ENCODE results near the gene DBH.

DBH gene

GRCh38 chr9:133607976-133608375 is 28.2 kb upstream of the DBH start:
- Histone ChIP-seq H3K9me3 (ENCODE audit: insufficient read depth, low read length) (no peaks in the 10 kb centered on the region), H3K9ac (ENCODE audit: low read length) (no peak overlapping the region), H3K27ac (ENCODE audit: low read depth, low read length) (no peak overlapping the region), H3K27me3 (ENCODE audit: low read length) (no peaks in the 10 kb centered on the region), H2AFZ (ENCODE audit: low read depth, low read length, severe bottlenecking) (no peak overlapping the region), H3K4me2 (ENCODE audit: low read depth, low read length, poor library complexity, severe bottlenecking) (no peak overlapping the region), H3K9me2 (replicated peaks; ENCODE audit: insufficient read depth, low read length) (no peaks in the 10 kb centered on the region), H3F3A (ENCODE audit: insufficient read depth) (no peaks in the 10 kb centered on the region), H4K20me1 (ENCODE audit: low read depth, low read length) (no peaks in the 10 kb centered on the region), H3K4me3 (ENCODE audit: insufficient read depth, low read length, poor library complexity, severe bottlenecking) (no peak overlapping the region), H3K36me3 (ENCODE audit: low read length) (no peaks in the 10 kb centered on the region), H3K79me2 (ENCODE audit: insufficient read depth, low read length) (no peaks in the 10 kb centered on the region)
- TF ChIP-seq CTCF (IDR thresholded peaks at IDR 0.05; ENCODE audit: insufficient read depth, low read length, poor library complexity, severe bottlenecking) (no peak), EZH2phosphoT487 (conservative IDR thresholded peaks at IDR 0.05; ENCODE audit: low read length) (no peak)

DNA sequence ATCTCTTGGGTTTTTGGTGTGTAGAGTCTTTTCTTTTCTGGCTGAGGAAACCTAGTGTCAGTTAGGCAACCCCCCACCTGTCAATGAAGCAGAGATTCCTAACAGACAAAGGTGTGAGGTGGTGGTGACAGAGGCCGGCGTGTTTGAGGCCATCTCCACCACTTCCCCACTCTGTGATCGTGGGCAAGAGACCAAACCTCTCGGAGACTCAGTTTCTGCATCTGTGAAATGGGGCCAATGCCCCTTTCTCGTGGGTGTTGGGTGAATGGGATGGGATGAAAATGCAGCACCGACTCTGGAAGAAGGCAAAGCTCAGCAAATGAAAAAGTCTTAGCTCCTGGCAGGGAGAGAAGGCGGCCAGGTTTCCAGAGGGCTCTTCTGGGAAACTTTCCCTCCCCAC is 27.8 kb upstream of the DBH start:
- Histone ChIP-seq H3F3A (ENCODE audit: insufficient read depth) (no peaks in the 10 kb centered on the region), H2AFZ (ENCODE audit: low read depth, low read length, severe bottlenecking) (no peak overlapping the region), H3K79me2 (ENCODE audit: insufficient read depth, low read length) (no peaks in the 10 kb centered on the region), H4K20me1 (ENCODE audit: low read depth, low read length) (no peaks in the 10 kb centered on the region), H3K9ac (ENCODE audit: low read length) (no peak overlapping the region), H3K9me3 (ENCODE audit: insufficient read depth, low read length) (no peaks in the 10 kb centered on the region), H3K4me2 (ENCODE audit: low read depth, low read length, poor library complexity, severe bottlenecking) (no peak overlapping the region), H3K36me3 (ENCODE audit: low read length) (no peaks in the 10 kb centered on the region), H3K9me2 (replicated peaks; ENCODE audit: insufficient read depth, low read length) (no peaks in the 10 kb centered on the region), H3K27me3 (ENCODE audit: low read length) (no peaks in the 10 kb centered on the region), H3K27ac (ENCODE audit: low read depth, low read length) (no peak overlapping the region), H3K4me3 (ENCODE audit: insufficient read depth, low read length, poor library complexity, severe bottlenecking) (no peak overlapping the region)
- TF ChIP-seq CTCF (IDR thresholded peaks at IDR 0.05; ENCODE audit: insufficient read depth, low read length, poor library complexity, severe bottlenecking), result no peak
- TF ChIP-seq EZH2phosphoT487 (conservative IDR thresholded peaks at IDR 0.05; ENCODE audit: low read length), result no peak

DNA sequence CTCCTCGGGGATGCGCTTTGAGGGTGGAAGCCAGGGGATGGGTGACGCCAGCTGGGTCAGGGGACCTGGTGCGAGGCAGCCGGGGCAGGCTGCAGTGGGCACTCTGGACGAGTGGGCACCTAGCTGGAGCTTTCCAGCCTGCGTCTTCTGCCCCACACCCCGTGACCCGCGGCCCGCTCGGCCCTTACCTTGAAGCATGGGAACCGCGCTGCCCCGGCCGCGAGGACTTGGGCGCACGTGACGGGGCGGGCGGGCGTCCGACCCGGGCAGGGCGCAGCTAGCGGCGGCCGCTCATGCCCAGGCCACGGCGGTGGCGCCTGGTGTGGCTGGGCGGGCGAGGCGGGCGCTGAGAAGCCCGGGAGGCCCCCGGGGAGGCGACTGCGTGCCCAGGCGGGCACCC is 27.3 kb upstream of the DBH start:
- Histone ChIP-seq H3K4me3 (ENCODE audit: insufficient read depth, low read length, poor library complexity, severe bottlenecking) (no peak overlapping the region), H3K9me2 (replicated peaks; ENCODE audit: insufficient read depth, low read length) (no peaks in the 10 kb centered on the region), H2AFZ (ENCODE audit: low read depth, low read length, severe bottlenecking) (no peak overlapping the region), H3K9me3 (ENCODE audit: insufficient read depth, low read length) (no peaks in the 10 kb centered on the region), H3F3A (ENCODE audit: insufficient read depth) (no peaks in the 10 kb centered on the region), H3K27ac (ENCODE audit: low read depth, low read length) (no peak overlapping the region), H3K79me2 (ENCODE audit: insufficient read depth, low read length) (no peaks in the 10 kb centered on the region), H4K20me1 (ENCODE audit: low read depth, low read length) (no peaks in the 10 kb centered on the region), H3K36me3 (ENCODE audit: low read length) (no peaks in the 10 kb centered on the region), H3K4me2 (ENCODE audit: low read depth, low read length, poor library complexity, severe bottlenecking) (no peak overlapping the region), H3K27me3 (ENCODE audit: low read length) (no peaks in the 10 kb centered on the region), H3K9ac (ENCODE audit: low read length) (no peak overlapping the region)
- TF ChIP-seq EZH2phosphoT487 (conservative IDR thresholded peaks at IDR 0.05; ENCODE audit: low read length) (no peak), CTCF (IDR thresholded peaks at IDR 0.05; ENCODE audit: insufficient read depth, low read length, poor library complexity, severe bottlenecking) (no peak)
